ENCODE measurements around the gene CYB5RL. TPM values are rescaled to one million over a fixed set of nuclear protein-coding genes. Genes with fewer than 3 reads are reported as not detected.
A peak's percentile ranks its signal among the peaks of the same experiment; 100 is the strongest.

CYB5RL gene
- polyA plus RNA-seq (2012; ENCODE audit: low read depth, missing spikeins) = 3.4 TPM

- TF ChIP-seq POLR2AphosphoS5 (IDR thresholded peaks at IDR 0.05; ENCODE audit: low read depth, low read length) (peak; percentile 86), SPI1 (IDR thresholded peaks at IDR 0.05; ENCODE audit: low read depth, low read length) (peak; percentile 50), POLR2A (IDR thresholded peaks at IDR 0.05; ENCODE audit: low read depth, low read length) (peak; percentile 92), POU2F2 (IDR thresholded peaks at IDR 0.05; ENCODE audit: low read depth, low read length) (peak; percentile 76), PAX5 (IDR thresholded peaks at IDR 0.05; ENCODE audit: insufficient read depth, low read length, severe bottlenecking) (no peak), TAF1 (IDR thresholded peaks at IDR 0.05; ENCODE audit: low read depth, low read length) (peak; percentile 91)
- peak; percentile 88 for FAIRE-seq
- DNase-seq (ENCODE audit: insufficient read length, low spot score) = peak; percentile 92
Observed at GRCh38 chr1:54199765-54200518, at the start of gene CYB5RL, which contains the start of gene MRPL37. TSS of gene CYB5RL (minus strand) at chr1:54200030. CDS start at chr1:54195616, 4,414 bp downstream. TSS of gene MRPL37 (plus strand) at chr1:54200167. CDS start at chr1:54200244, 77 bp downstream.

- DNase-seq (ENCODE audit: insufficient read length, low spot score) (no peak), FAIRE-seq (no peak)
- TF ChIP-seq PAX5 (IDR thresholded peaks at IDR 0.05; ENCODE audit: insufficient read depth, low read length, severe bottlenecking) (no peak), TAF1 (IDR thresholded peaks at IDR 0.05; ENCODE audit: low read depth, low read length) (no peak), SPI1 (IDR thresholded peaks at IDR 0.05; ENCODE audit: low read depth, low read length) (no peak), POLR2AphosphoS5 (IDR thresholded peaks at IDR 0.05; ENCODE audit: low read depth, low read length) (no peak), POU2F2 (IDR thresholded peaks at IDR 0.05; ENCODE audit: low read depth, low read length) (no peak), POLR2A (IDR thresholded peaks at IDR 0.05; ENCODE audit: low read depth, low read length) (no peak)
Observed at GRCh38 chr1:54248966-54249365, 49.1 kb upstream of the CYB5RL start.

- no peak for TF ChIP-seq POLR2A (IDR thresholded peaks at IDR 0.05; ENCODE audit: low read depth, low read length)
- no peak for TF ChIP-seq POLR2AphosphoS5 (IDR thresholded peaks at IDR 0.05; ENCODE audit: low read depth, low read length)
- no peak for TF ChIP-seq POU2F2 (IDR thresholded peaks at IDR 0.05; ENCODE audit: low read depth, low read length)
- TF ChIP-seq PAX5 (IDR thresholded peaks at IDR 0.05; ENCODE audit: insufficient read depth, low read length, severe bottlenecking) = no peak
- no peak for DNase-seq (ENCODE audit: insufficient read length, low spot score)
- no peak for FAIRE-seq
Observed at GRCh38 chr1:54247863-54248515, 48.2 kb upstream of the CYB5RL start.

GRCh38 chr1:54246116-54246721 lies 46.4 kb upstream of the CYB5RL start:
- DNase-seq (ENCODE audit: insufficient read length, low spot score) (no peak), FAIRE-seq (no peak)
- TF ChIP-seq SPI1 (IDR thresholded peaks at IDR 0.05; ENCODE audit: low read depth, low read length) = no peak
- no peak for TF ChIP-seq TAF1 (IDR thresholded peaks at IDR 0.05; ENCODE audit: low read depth, low read length)
- no peak for TF ChIP-seq PAX5 (IDR thresholded peaks at IDR 0.05; ENCODE audit: insufficient read depth, low read length, severe bottlenecking)
- no peak for TF ChIP-seq POLR2A (IDR thresholded peaks at IDR 0.05; ENCODE audit: low read depth, low read length)
- no peak for TF ChIP-seq POU2F2 (IDR thresholded peaks at IDR 0.05; ENCODE audit: low read depth, low read length)
- TF ChIP-seq POLR2AphosphoS5 (IDR thresholded peaks at IDR 0.05; ENCODE audit: low read depth, low read length) = no peak

GRCh38 chr1:54245501-54245900 lies 45.7 kb upstream of the CYB5RL start:
- TF ChIP-seq TAF1 (IDR thresholded peaks at IDR 0.05; ENCODE audit: low read depth, low read length) (no peak), POLR2AphosphoS5 (IDR thresholded peaks at IDR 0.05; ENCODE audit: low read depth, low read length) (no peak), POU2F2 (IDR thresholded peaks at IDR 0.05; ENCODE audit: low read depth, low read length) (no peak), PAX5 (IDR thresholded peaks at IDR 0.05; ENCODE audit: insufficient read depth, low read length, severe bottlenecking) (no peak), POLR2A (IDR thresholded peaks at IDR 0.05; ENCODE audit: low read depth, low read length) (no peak), SPI1 (IDR thresholded peaks at IDR 0.05; ENCODE audit: low read depth, low read length) (no peak)
- DNase-seq (ENCODE audit: insufficient read length, low spot score) = no peak
- no peak for FAIRE-seq

GRCh38 chr1:54244655-54245054 lies 44.8 kb upstream of the CYB5RL start:
- TF ChIP-seq TAF1 (IDR thresholded peaks at IDR 0.05; ENCODE audit: low read depth, low read length) = no peak
- no peak for TF ChIP-seq POLR2A (IDR thresholded peaks at IDR 0.05; ENCODE audit: low read depth, low read length)
- no peak for TF ChIP-seq SPI1 (IDR thresholded peaks at IDR 0.05; ENCODE audit: low read depth, low read length)
- no peak for TF ChIP-seq POLR2AphosphoS5 (IDR thresholded peaks at IDR 0.05; ENCODE audit: low read depth, low read length)
- no peak for TF ChIP-seq PAX5 (IDR thresholded peaks at IDR 0.05; ENCODE audit: insufficient read depth, low read length, severe bottlenecking)
- no peak for TF ChIP-seq POU2F2 (IDR thresholded peaks at IDR 0.05; ENCODE audit: low read depth, low read length)
- DNase-seq (ENCODE audit: insufficient read length, low spot score) (no peak), FAIRE-seq (no peak)

GRCh38 chr1:54243022-54243421 lies 43.2 kb upstream of the CYB5RL start:
- TF ChIP-seq POLR2AphosphoS5 (IDR thresholded peaks at IDR 0.05; ENCODE audit: low read depth, low read length) (no peak), TAF1 (IDR thresholded peaks at IDR 0.05; ENCODE audit: low read depth, low read length) (no peak), POLR2A (IDR thresholded peaks at IDR 0.05; ENCODE audit: low read depth, low read length) (no peak), POU2F2 (IDR thresholded peaks at IDR 0.05; ENCODE audit: low read depth, low read length) (no peak), SPI1 (IDR thresholded peaks at IDR 0.05; ENCODE audit: low read depth, low read length) (no peak), PAX5 (IDR thresholded peaks at IDR 0.05; ENCODE audit: insufficient read depth, low read length, severe bottlenecking) (no peak)
- FAIRE-seq (no peak), DNase-seq (ENCODE audit: insufficient read length, low spot score) (no peak)

GRCh38 chr1:54241364-54241763 lies 41.5 kb upstream of the CYB5RL start:
- DNase-seq (ENCODE audit: insufficient read length, low spot score) = no peak
- TF ChIP-seq POU2F2 (IDR thresholded peaks at IDR 0.05; ENCODE audit: low read depth, low read length) (no peak), SPI1 (IDR thresholded peaks at IDR 0.05; ENCODE audit: low read depth, low read length) (no peak), PAX5 (IDR thresholded peaks at IDR 0.05; ENCODE audit: insufficient read depth, low read length, severe bottlenecking) (no peak), POLR2A (IDR thresholded peaks at IDR 0.05; ENCODE audit: low read depth, low read length) (no peak), TAF1 (IDR thresholded peaks at IDR 0.05; ENCODE audit: low read depth, low read length) (no peak), POLR2AphosphoS5 (IDR thresholded peaks at IDR 0.05; ENCODE audit: low read depth, low read length) (no peak)
- FAIRE-seq = no peak

Data from GM12891 (cell line).